GF-D8 (cell line): ENCODE results near the gene MAP2K2.

Experiments used
- DNase-seq: peaks from one replicate; lab custom pipeline; 2025; lab: John Stamatoyannopoulos, UW

The MAP2K2 gene

GRCh38 chr19:4077800-4078684, 45.9 kb downstream of the MAP2K2 start:
- DNase-seq, result no peak

GRCh38 chr19:4077007-4077374, 46.9 kb downstream of the MAP2K2 start:
- DNase-seq, result no peak

GRCh38 chr19:4075373-4075772, 48.5 kb downstream of the MAP2K2 start:
- no peak for DNase-seq

- DNase-seq, result no peak
Observed at GRCh38 chr19:4071610-4072009, 52.3 kb downstream of the MAP2K2 start.

- no peak for DNase-seq
Observed at GRCh38 chr19:4069331-4069959, 54.5 kb downstream of the MAP2K2 start.

- DNase-seq, result no peak
Observed at GRCh38 chr19:4068047-4068966, 55.6 kb downstream of the MAP2K2 start.

- DNase-seq, result no peak
Observed at GRCh38 chr19:4067396-4068046, 56.4 kb downstream of the MAP2K2 start.

GRCh38 chr19:4066682-4067395, 57.1 kb downstream of the MAP2K2 start, which contains the start of gene ZBTB7A:
Gene ZBTB7A (minus strand): TSS chr19:4066899. CDS start chr19:4055232, 11,667 bp downstream.
- peak; percentile 69 for DNase-seq

GRCh38 chr19:4066176-4066606, 57.7 kb downstream of the MAP2K2 start:
- DNase-seq, result no peak

- DNase-seq, result peak; percentile 87
Observed at GRCh38 chr19:4065430-4066175, 58.3 kb downstream of the MAP2K2 start.

- DNase-seq, result peak; percentile 8
Observed at GRCh38 chr19:4064496-4065260, 59.2 kb downstream of the MAP2K2 start.

- DNase-seq, result no peak
Observed at GRCh38 chr19:4064149-4064495, 59.8 kb downstream of the MAP2K2 start.

- DNase-seq, result no peak
Observed at GRCh38 chr19:4063369-4064148, 60.4 kb downstream of the MAP2K2 start.

GRCh38 chr19:4062419-4063368, 61.2 kb downstream of the MAP2K2 start:
- DNase-seq, result no peak

- no peak for DNase-seq
Observed at GRCh38 chr19:4061683-4062418, 62.1 kb downstream of the MAP2K2 start.

- DNase-seq, result peak; percentile 23
Observed at GRCh38 chr19:4061178-4061682, 62.7 kb downstream of the MAP2K2 start.
